Measurements from ENCODE around the gene IKZF1.
A peak's percentile ranks its signal among the peaks of the same experiment; 100 is the strongest.

IKZF1 gene

GRCh38 chr7:50321487-50322067 lies 17.1 kb downstream of the IKZF1 start:
- Histone ChIP-seq H3K36me3 (ENCODE audit: low read length) (peaks cover 71% of the 10 kb centered on the region), H3K27me3 (ENCODE audit: low read length) (no peaks in the 10 kb centered on the region)
- no peak for TF ChIP-seq EZH2phosphoT487 (conservative IDR thresholded peaks at IDR 0.05; ENCODE audit: low read length)
- TF ChIP-seq, protein P1, sequence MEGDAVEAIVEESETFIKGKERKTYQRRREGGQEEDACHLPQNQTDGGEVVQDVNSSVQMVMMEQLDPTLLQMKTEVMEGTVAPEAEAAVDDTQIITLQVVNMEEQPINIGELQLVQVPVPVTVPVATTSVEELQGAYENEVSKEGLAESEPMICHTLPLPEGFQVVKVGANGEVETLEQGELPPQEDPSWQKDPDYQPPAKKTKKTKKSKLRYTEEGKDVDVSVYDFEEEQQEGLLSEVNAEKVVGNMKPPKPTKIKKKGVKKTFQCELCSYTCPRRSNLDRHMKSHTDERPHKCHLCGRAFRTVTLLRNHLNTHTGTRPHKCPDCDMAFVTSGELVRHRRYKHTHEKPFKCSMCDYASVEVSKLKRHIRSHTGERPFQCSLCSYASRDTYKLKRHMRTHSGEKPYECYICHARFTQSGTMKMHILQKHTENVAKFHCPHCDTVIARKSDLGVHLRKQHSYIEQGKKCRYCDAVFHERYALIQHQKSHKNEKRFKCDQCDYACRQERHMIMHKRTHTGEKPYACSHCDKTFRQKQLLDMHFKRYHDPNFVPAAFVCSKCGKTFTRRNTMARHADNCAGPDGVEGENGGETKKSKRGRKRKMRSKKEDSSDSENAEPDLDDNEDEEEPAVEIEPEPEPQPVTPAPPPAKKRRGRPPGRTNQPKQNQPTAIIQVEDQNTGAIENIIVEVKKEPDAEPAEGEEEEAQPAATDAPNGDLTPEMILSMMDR (IDR thresholded peaks at IDR 0.05; ENCODE audit: insufficient read depth, low read length, poor library complexity, severe bottlenecking) = no peak

GRCh38 chr7:50324113-50324512 lies 19.6 kb downstream of the IKZF1 start:
- H4K20me1 ChIP-seq (ENCODE audit: low read depth, low read length) = 0 out of 2 replicates have a peak, but pooled peaks cover 3% of the 10 kb centered on the region
- no peaks in the 10 kb centered on the region for H3K27me3 ChIP-seq (ENCODE audit: low read length)
- H3F3A ChIP-seq (ENCODE audit: insufficient read depth) = peaks cover 83% of the 10 kb centered on the region
- no peak overlapping the region for H2AFZ ChIP-seq (ENCODE audit: low read depth, low read length, severe bottlenecking)
- H3K9me3 ChIP-seq (ENCODE audit: insufficient read depth, low read length) = no peaks in the 10 kb centered on the region
- H3K9ac ChIP-seq (ENCODE audit: low read length) = no peak overlapping the region
- H3K36me3 ChIP-seq (ENCODE audit: low read length) = peaks cover 85% of the 10 kb centered on the region
- H3K4me3 ChIP-seq (ENCODE audit: insufficient read depth, low read length, poor library complexity, severe bottlenecking) = no peak overlapping the region
- peaks cover 88% of the 10 kb centered on the region for H3K79me2 ChIP-seq (ENCODE audit: insufficient read depth, low read length)
- H3K9me2 ChIP-seq (replicated peaks; ENCODE audit: insufficient read depth, low read length) = no peaks in the 10 kb centered on the region
- H3K4me2 ChIP-seq (ENCODE audit: low read depth, low read length, poor library complexity, severe bottlenecking) = no peak overlapping the region
- H3K27ac ChIP-seq (ENCODE audit: low read depth, low read length) = no peak overlapping the region
- TF ChIP-seq, protein P1 (IDR thresholded peaks at IDR 0.05; ENCODE audit: insufficient read depth, low read length, poor library complexity, severe bottlenecking) = no peak
- TF ChIP-seq EZH2phosphoT487 (conservative IDR thresholded peaks at IDR 0.05; ENCODE audit: low read length) = no peak

More at GRCh38 chr7:50321487-50322067, 17.1 kb downstream of the IKZF1 start:
- H3K4me2 ChIP-seq (ENCODE audit: low read depth, low read length, poor library complexity, severe bottlenecking) = no peak overlapping the region
- peaks cover 81% of the 10 kb centered on the region for H3F3A ChIP-seq (ENCODE audit: insufficient read depth)
- H3K9me2 ChIP-seq (replicated peaks; ENCODE audit: insufficient read depth, low read length) = no peaks in the 10 kb centered on the region
- no peak overlapping the region for H3K27ac ChIP-seq (ENCODE audit: low read depth, low read length)
- peaks cover 96% of the 10 kb centered on the region for H3K79me2 ChIP-seq (ENCODE audit: insufficient read depth, low read length)
- no peak overlapping the region for H3K9ac ChIP-seq (ENCODE audit: low read length)
- H3K9me3 ChIP-seq (ENCODE audit: insufficient read depth, low read length) = no peaks in the 10 kb centered on the region
- H3K4me3 ChIP-seq (ENCODE audit: insufficient read depth, low read length, poor library complexity, severe bottlenecking) = no peak overlapping the region
- H2AFZ ChIP-seq (ENCODE audit: low read depth, low read length, severe bottlenecking) = no peak overlapping the region
- 0 out of 2 replicates have a peak, but pooled peaks cover 3% of the 10 kb centered on the region for H4K20me1 ChIP-seq (ENCODE audit: low read depth, low read length)

- H3K9me2 ChIP-seq (replicated peaks; ENCODE audit: insufficient read depth, low read length) = no peaks in the 10 kb centered on the region
- 0 out of 2 replicates have a peak, but pooled peaks cover 3% of the 10 kb centered on the region for H4K20me1 ChIP-seq (ENCODE audit: low read depth, low read length)
- peaks cover 75% of the 10 kb centered on the region for H3K79me2 ChIP-seq (ENCODE audit: insufficient read depth, low read length)
- H3K4me2 ChIP-seq (ENCODE audit: low read depth, low read length, poor library complexity, severe bottlenecking) = no peak overlapping the region
- H3K36me3 ChIP-seq (ENCODE audit: low read length) = peaks cover 56% of the 10 kb centered on the region
- H3K27me3 ChIP-seq (ENCODE audit: low read length) = no peaks in the 10 kb centered on the region
- no peaks in the 10 kb centered on the region for H3K9me3 ChIP-seq (ENCODE audit: insufficient read depth, low read length)
- no peak overlapping the region for H3K9ac ChIP-seq (ENCODE audit: low read length)
- no peak overlapping the region for H3K4me3 ChIP-seq (ENCODE audit: insufficient read depth, low read length, poor library complexity, severe bottlenecking)
- H3F3A ChIP-seq (ENCODE audit: insufficient read depth) = peaks cover 91% of the 10 kb centered on the region
- TF ChIP-seq, protein P1 (IDR thresholded peaks at IDR 0.05; ENCODE audit: insufficient read depth, low read length, poor library complexity, severe bottlenecking) = no peak
- TF ChIP-seq EZH2phosphoT487 (conservative IDR thresholded peaks at IDR 0.05; ENCODE audit: low read length) = no peak
- peak overlapping the region; percentile 32 for H3K27ac ChIP-seq (ENCODE audit: low read depth, low read length)
- no peak overlapping the region for H2AFZ ChIP-seq (ENCODE audit: low read depth, low read length, severe bottlenecking)
Observed at GRCh38 chr7:50327443-50327842, 22.9 kb downstream of the IKZF1 start.

Measured in SU-DHL-6 (cell line).